Upper lobe of left lung (tissue), 6 donors: ENCODE measurements around the gene POLE. TPM values are rescaled to one million over a fixed set of nuclear protein-coding genes. Genes with fewer than 3 reads are reported as not detected.

Experiments
- ATAC-seq, 2 donors: fragments of 200-7000 bp; cut with Tn5 transposase; one replicate each; pipeline ENCODE4 v1.9.1; 2022; ENCODE audit warnings: mild to moderate bottlenecking in 2 of 2, moderate library complexity in 2 of 2; ENCODE audit not compliant: low FRiP score in 2 of 2
- DNase-seq, 2 donors: peaks; one replicate each; pipeline ENCODE4 v3.0.0-alpha.2; 2019 to 2020
- H3K27ac ChIP-seq, 4 donors: fragments of 200-600 bp; sonication (generic); one replicate each; pipeline ENCODE4 v1.5.1; 2016 to 2019
- H3K27me3 ChIP-seq, 4 donors: fragments of 200-600 bp; sonication (generic); one replicate each; pipeline ENCODE4 v1.5.1; 2017 to 2019
- H3K36me3 ChIP-seq, 4 donors: fragments of 200-600 bp; sonication (generic); one replicate each; pipeline ENCODE4 v1.5.1; 2016 to 2019
- H3K4me1 ChIP-seq, 4 donors: fragments of 200-600 bp; sonication (generic); one replicate each; pipeline ENCODE4 v1.5.1; 2018 to 2019
- H3K4me3 ChIP-seq, 4 donors: fragments of 200-600 bp; sonication (generic); one replicate each; pipeline ENCODE4 v1.5.1; 2017 to 2019; ENCODE audit warnings: mild to moderate bottlenecking in 2 of 4, moderate library complexity in 1 of 4
- H3K9me3 ChIP-seq, 4 donors: fragments of 200-600 bp; sonication (generic); one replicate each; pipeline ENCODE4 v1.5.1; 2018 to 2019
- CTCF ChIP-seq, 6 experiments: fragments of 450-650 bp in 4 of 6; fragments of 200-600 bp in 2 of 6; sonication (generic) in 2 of 6; IDR thresholded peaks; one replicate each; pipeline ENCODE4 v1.5.1; 2016 to 2019; ENCODE audit warnings: antibody characterized with exemption in 6 of 6
- EP300 ChIP-seq, 4 donors: sonication (generic); formaldehyde crosslinking; IDR thresholded peaks; one replicate each; pipeline ENCODE4 v1.5.1; 2017; ENCODE audit warnings: antibody characterized with exemption in 4 of 4, control low read depth in 2 of 4
- POLR2A ChIP-seq, 4 donors: fragments of 450-650 bp; IDR thresholded peaks; one replicate each; pipeline ENCODE4 v1.5.1; 2016 to 2017; ENCODE audit warnings: antibody characterized with exemption in 4 of 4, mild to moderate bottlenecking in 2 of 4
- POLR2AphosphoS5 ChIP-seq, 2 donors: sonication (generic); formaldehyde crosslinking; IDR thresholded peaks; one replicate each; pipeline ENCODE4 v1.5.1; 2017; ENCODE audit warnings: antibody characterized with exemption in 2 of 2
- WGBS, 2 donors: methylation state at CpG; one replicate each; pipeline ENCODE4 v1.1.5; 2017 to 2018; 5-methylcytosine and 5-hydroxymethylcytosine counted together
- total RNA-seq, 6 donors: library from RNA; depleted of rRNA in 4 of 6; stranded (reverse); fragments of >200 nt in 4 of 6; gene quantifications; one replicate each; pipeline versions ENCODE4 v1.1.0 to v1.2.1, GENCODE V29; 2016 to 2021
- donor health status: DM: no; HTN: no; CAD: no; lungs with moderate emphysema.
- donor health status: DM: no; HTN: yes; CAD: no; lungs with severe emphysema.

Gene POLE
- total RNA-seq, 6 donors from 2014 or later = 16.6 to 228 (median 26.2) TPM

- Histone ChIP-seq H3K9me3 (no peaks in the 10 kb centered on the region), H3K27ac (no peak overlapping the region), H3K36me3 (no peaks in the 10 kb centered on the region), H3K27me3 (peaks cover 0 to 4% (median 0%) of the 10 kb centered on the region in 4 donors), H3K4me1 (peaks cover 8 to 31% (median 20%) of the 10 kb centered on the region in 4 donors), H3K4me3 (no peak overlapping the region)
- 74 to 77% methylated on average over 6 to 18 of the region's 18 CpGs for WGBS, 2 donors
- ATAC-seq (no peak), DNase-seq (peak; percentile 41 to 73)
- TF ChIP-seq CTCF (IDR thresholded peaks at IDR 0.05) = no peak
- TF ChIP-seq EP300 (IDR thresholded peaks at IDR 0.05) = no peak
- no peak for TF ChIP-seq POLR2A (IDR thresholded peaks at IDR 0.05)
- no peak for TF ChIP-seq POLR2AphosphoS5 (IDR thresholded peaks at IDR 0.05)
These were observed 91.1 kb downstream of the POLE start for GRCh38 chr12:132596016-132596415.

GRCh38 chr12:132595183-132595582, 92.0 kb downstream of the POLE start:
- H3K27ac ChIP-seq = no peak overlapping the region
- peaks cover 4 to 23% (median 15%) of the 10 kb centered on the region in 4 donors for H3K4me1 ChIP-seq
- no peak for DNase-seq
- no peaks in the 10 kb centered on the region for H3K36me3 ChIP-seq
- no peaks in the 10 kb centered on the region for H3K27me3 ChIP-seq
- 81 to 86% methylated on average over 11 of the region's 11 CpGs for WGBS, 2 donors
- TF ChIP-seq EP300 (IDR thresholded peaks at IDR 0.05) (no peak), POLR2A (IDR thresholded peaks at IDR 0.05) (no peak), CTCF (IDR thresholded peaks at IDR 0.05) (no peak), POLR2AphosphoS5 (IDR thresholded peaks at IDR 0.05) (no peak)
- no peak for ATAC-seq
- H3K4me3 ChIP-seq = no peak overlapping the region
- no peaks in the 10 kb centered on the region for H3K9me3 ChIP-seq

GRCh38 chr12:132593938-132594358, 93.2 kb downstream of the POLE start:
- Histone ChIP-seq H3K4me3 (peak overlapping the region in 3 of 4 donors; percentile 21 to 30 (median 29)), H3K9me3 (no peaks in the 10 kb centered on the region), H3K27ac (peak overlapping the region in 1 of 4 donors; percentile 43), H3K4me1 (peaks cover 4 to 19% (median 13%) of the 10 kb centered on the region in 4 donors), H3K27me3 (no peaks in the 10 kb centered on the region), H3K36me3 (no peaks in the 10 kb centered on the region)
- ATAC-seq (peak; percentile 91 to 98), DNase-seq (peak; percentile 82 to 96)
- 16 to 17% methylated on average over 11 of the region's 11 CpGs for WGBS, 2 donors
- no peak for TF ChIP-seq POLR2AphosphoS5 (IDR thresholded peaks at IDR 0.05)
- no peak for TF ChIP-seq POLR2A (IDR thresholded peaks at IDR 0.05)
- no peak for TF ChIP-seq EP300 (IDR thresholded peaks at IDR 0.05)
- no peak for TF ChIP-seq CTCF (IDR thresholded peaks at IDR 0.05)

- peak overlapping the region in 3 of 4 donors; percentile 21 to 30 (median 29) for H3K4me3 ChIP-seq
- no peaks in the 10 kb centered on the region for H3K27me3 ChIP-seq
- H3K36me3 ChIP-seq = no peaks in the 10 kb centered on the region
- DNase-seq (peak in 1 of 2 donors; percentile 81), ATAC-seq (peak in 1 of 2 donors; percentile 12)
- 47 to 52% methylated on average over 16 to 18 of the region's 18 CpGs for WGBS, 2 donors
- no peak for TF ChIP-seq CTCF (IDR thresholded peaks at IDR 0.05)
- no peak for TF ChIP-seq POLR2A (IDR thresholded peaks at IDR 0.05)
- TF ChIP-seq POLR2AphosphoS5 (IDR thresholded peaks at IDR 0.05) = no peak
- no peak for TF ChIP-seq EP300 (IDR thresholded peaks at IDR 0.05)
- H3K4me1 ChIP-seq = peaks cover 4 to 14% (median 8%) of the 10 kb centered on the region in 4 donors
- H3K9me3 ChIP-seq = no peaks in the 10 kb centered on the region
- H3K27ac ChIP-seq = peak overlapping the region in 2 of 4 donors; percentile 25 to 43
These were observed 93.6 kb downstream of the POLE start for GRCh38 chr12:132593521-132593920.

GRCh38 chr12:132593071-132593470, 94.1 kb downstream of the POLE start:
- Histone ChIP-seq H3K4me1 (peaks cover 4 to 13% (median 8%) of the 10 kb centered on the region in 4 donors), H3K27ac (no peak overlapping the region), H3K36me3 (no peaks in the 10 kb centered on the region), H3K27me3 (no peaks in the 10 kb centered on the region), H3K9me3 (no peaks in the 10 kb centered on the region), H3K4me3 (no peak overlapping the region)
- WGBS, 2 donors = 84 to 87% methylated on average over 21 of the region's 21 CpGs
- peak in 1 of 2 donors; percentile 67 for DNase-seq
- no peak for ATAC-seq
- TF ChIP-seq EP300 (IDR thresholded peaks at IDR 0.05) (no peak), POLR2A (IDR thresholded peaks at IDR 0.05) (no peak)
